ENCODE measurements around the gene PEG3. TPM values are rescaled to one million over a fixed set of nuclear protein-coding genes. Genes with fewer than 3 reads are reported as not detected.

PEG3 gene
- total RNA-seq, 1 donor from 2014 or later = 11.6 TPM

DNA sequence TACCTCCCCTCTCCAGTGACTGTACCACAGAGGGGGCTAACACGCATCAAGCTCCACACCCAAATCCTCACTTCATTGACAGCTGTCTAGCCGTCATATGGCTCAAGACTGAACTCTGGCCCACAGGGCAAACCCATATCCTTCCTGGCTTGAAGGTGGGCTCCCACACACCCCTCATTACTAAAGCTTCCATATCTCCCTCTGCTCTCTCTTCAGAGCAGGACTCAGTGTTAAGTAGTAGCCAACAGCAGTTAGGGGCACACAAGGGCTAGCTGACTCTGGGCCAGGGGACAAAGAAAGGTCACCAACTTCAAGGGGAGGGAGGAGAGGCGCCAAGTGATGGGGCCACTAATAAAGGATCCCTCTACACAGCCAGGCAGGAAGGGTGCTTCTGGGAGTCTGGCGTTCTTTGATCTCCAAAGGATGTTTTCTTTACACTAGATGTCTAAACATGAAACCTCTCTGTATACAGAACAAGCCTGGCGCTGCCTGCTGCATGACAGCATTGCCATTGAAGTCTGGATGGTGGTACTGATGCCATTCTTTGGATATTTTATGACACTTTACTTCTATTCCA is 8.1 kb downstream of the PEG3 start:
- H3K27me3 Mint-ChIP-seq (ENCODE audit: unreplicated experiment) = peaks cover 7% of the 10 kb centered on the region
- peaks cover 23% of the 10 kb centered on the region for H3K36me3 Mint-ChIP-seq (ENCODE audit: unreplicated experiment)
- DNase-seq = no peak
- H3K27ac Mint-ChIP-seq (ENCODE audit: unreplicated experiment) = peak overlapping the region; percentile 40
- no peak overlapping the region for H3K4me3 Mint-ChIP-seq (ENCODE audit: unreplicated experiment)
- TF ChIP-seq, protein P1, sequence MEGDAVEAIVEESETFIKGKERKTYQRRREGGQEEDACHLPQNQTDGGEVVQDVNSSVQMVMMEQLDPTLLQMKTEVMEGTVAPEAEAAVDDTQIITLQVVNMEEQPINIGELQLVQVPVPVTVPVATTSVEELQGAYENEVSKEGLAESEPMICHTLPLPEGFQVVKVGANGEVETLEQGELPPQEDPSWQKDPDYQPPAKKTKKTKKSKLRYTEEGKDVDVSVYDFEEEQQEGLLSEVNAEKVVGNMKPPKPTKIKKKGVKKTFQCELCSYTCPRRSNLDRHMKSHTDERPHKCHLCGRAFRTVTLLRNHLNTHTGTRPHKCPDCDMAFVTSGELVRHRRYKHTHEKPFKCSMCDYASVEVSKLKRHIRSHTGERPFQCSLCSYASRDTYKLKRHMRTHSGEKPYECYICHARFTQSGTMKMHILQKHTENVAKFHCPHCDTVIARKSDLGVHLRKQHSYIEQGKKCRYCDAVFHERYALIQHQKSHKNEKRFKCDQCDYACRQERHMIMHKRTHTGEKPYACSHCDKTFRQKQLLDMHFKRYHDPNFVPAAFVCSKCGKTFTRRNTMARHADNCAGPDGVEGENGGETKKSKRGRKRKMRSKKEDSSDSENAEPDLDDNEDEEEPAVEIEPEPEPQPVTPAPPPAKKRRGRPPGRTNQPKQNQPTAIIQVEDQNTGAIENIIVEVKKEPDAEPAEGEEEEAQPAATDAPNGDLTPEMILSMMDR (IDR thresholded peaks at IDR 0.05; ENCODE audit: partially characterized antibody, unreplicated experiment) = no peak
- H3K9me3 Mint-ChIP-seq (ENCODE audit: unreplicated experiment) = peaks cover 16% of the 10 kb centered on the region
- peaks cover 2% of the 10 kb centered on the region for H3K4me1 Mint-ChIP-seq (ENCODE audit: low read depth, unreplicated experiment)

DNA sequence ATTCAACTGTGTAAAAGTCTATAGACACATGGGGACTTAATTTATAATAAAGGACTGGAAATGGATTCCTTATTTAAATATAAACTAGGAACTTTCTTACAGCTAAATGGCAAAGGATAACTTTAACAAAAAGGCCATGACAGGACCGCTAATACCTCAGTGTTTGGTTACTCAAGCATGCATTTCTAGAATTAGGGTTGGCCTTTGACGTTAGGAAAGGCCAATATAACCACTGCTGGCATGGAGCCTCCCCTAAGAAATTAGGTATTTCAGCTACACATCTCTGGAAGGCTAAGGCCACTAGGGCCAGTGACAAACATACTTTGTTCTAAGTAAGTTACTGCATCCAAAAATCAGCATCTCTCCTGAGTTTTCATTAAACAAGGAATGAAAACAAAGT is 9.3 kb downstream of the PEG3 start:
- TF ChIP-seq, protein P1 (IDR thresholded peaks at IDR 0.05; ENCODE audit: partially characterized antibody, unreplicated experiment) = no peak
- no peak overlapping the region for H3K4me3 Mint-ChIP-seq (ENCODE audit: unreplicated experiment)
- H3K4me1 Mint-ChIP-seq (ENCODE audit: low read depth, unreplicated experiment) = no peaks in the 10 kb centered on the region
- H3K36me3 Mint-ChIP-seq (ENCODE audit: unreplicated experiment) = peaks cover 19% of the 10 kb centered on the region
- no peak for DNase-seq
- peaks cover 2% of the 10 kb centered on the region for H3K27me3 Mint-ChIP-seq (ENCODE audit: unreplicated experiment)
- H3K27ac Mint-ChIP-seq (ENCODE audit: unreplicated experiment) = no peak overlapping the region
- H3K9me3 Mint-ChIP-seq (ENCODE audit: unreplicated experiment) = peaks cover 10% of the 10 kb centered on the region

DNA sequence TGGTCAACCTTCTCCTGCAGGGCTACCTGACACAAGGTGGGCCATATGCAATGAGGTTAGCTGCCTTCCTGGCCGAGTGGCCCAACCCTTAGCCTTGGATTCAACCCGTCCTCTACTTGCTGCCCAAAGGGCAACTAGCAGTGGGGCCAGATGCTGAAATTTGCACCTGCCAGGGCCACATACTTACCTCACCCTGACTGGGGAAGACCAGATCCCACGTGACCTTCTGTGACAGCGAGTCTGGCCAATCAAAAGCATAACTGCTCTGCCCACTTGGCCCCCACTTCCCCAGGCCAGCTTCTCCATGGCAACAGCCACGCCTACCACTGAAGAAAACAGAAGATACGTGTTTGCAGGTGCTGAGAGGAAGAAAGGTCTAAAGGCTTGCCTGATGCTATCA is 10.9 kb downstream of the PEG3 start:
- H3K4me1 Mint-ChIP-seq (ENCODE audit: low read depth, unreplicated experiment) = no peaks in the 10 kb centered on the region
- H3K36me3 Mint-ChIP-seq (ENCODE audit: unreplicated experiment) = peaks cover 6% of the 10 kb centered on the region
- H3K27ac Mint-ChIP-seq (ENCODE audit: unreplicated experiment) = no peak overlapping the region
- no peak for DNase-seq
- TF ChIP-seq, protein P1 (IDR thresholded peaks at IDR 0.05; ENCODE audit: partially characterized antibody, unreplicated experiment) = no peak
- peaks cover 8% of the 10 kb centered on the region for H3K9me3 Mint-ChIP-seq (ENCODE audit: unreplicated experiment)
- H3K27me3 Mint-ChIP-seq (ENCODE audit: unreplicated experiment) = peaks cover 2% of the 10 kb centered on the region
- H3K4me3 Mint-ChIP-seq (ENCODE audit: unreplicated experiment) = no peak overlapping the region

DNA sequence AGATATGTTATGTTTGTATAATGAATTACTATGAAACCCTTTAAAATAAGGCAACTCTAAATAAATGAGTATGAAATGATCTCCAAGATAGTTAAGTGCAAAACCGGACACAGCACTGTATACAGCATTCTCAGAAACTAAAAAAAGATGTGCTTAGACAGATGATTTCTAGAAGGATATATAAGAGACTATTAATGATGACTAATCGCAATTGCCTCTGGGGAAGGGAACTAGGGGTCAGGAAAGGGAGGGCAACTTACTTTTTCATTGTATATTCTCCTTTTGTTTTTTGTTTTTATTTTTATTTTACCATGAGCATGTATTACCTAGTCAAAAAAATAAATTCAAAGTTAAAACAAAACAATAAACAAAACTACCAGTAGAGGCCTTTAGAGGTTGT is 12.8 kb downstream of the PEG3 start:
- Mint-ChIP-seq H3K9me3 (ENCODE audit: unreplicated experiment) (peaks cover 8% of the 10 kb centered on the region), H3K4me3 (ENCODE audit: unreplicated experiment) (no peak overlapping the region)

DNA sequence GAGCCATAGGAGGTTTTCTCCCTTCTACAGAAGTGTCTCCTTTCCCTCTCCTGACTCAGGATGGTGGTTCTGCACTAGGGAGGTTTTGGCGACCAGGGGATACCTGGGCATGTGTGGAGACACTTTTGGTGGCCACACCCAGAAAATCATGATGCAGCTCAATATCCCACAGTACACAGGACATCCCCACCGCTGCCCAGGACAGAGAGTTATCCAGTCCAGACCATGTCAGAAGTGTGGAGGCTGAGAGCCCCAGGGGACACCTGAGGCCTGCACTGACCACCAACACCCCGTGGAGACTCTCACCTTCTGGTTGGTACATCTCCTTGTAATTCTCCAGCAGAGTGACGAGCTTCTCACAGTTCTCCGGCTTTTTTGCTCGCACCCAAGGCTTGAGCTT is 16.6 kb downstream of the PEG3 start:
- H3K9me3 Mint-ChIP-seq (ENCODE audit: unreplicated experiment) = peaks cover 7% of the 10 kb centered on the region
- H3K27ac Mint-ChIP-seq (ENCODE audit: unreplicated experiment) = no peak overlapping the region
- H3K27me3 Mint-ChIP-seq (ENCODE audit: unreplicated experiment) = no peaks in the 10 kb centered on the region
- DNase-seq = no peak
- H3K36me3 Mint-ChIP-seq (ENCODE audit: unreplicated experiment) = peaks cover 16% of the 10 kb centered on the region
- no peaks in the 10 kb centered on the region for H3K4me1 Mint-ChIP-seq (ENCODE audit: low read depth, unreplicated experiment)
- TF ChIP-seq, protein P1 (IDR thresholded peaks at IDR 0.05; ENCODE audit: partially characterized antibody, unreplicated experiment) = no peak
- no peak overlapping the region for H3K4me3 Mint-ChIP-seq (ENCODE audit: unreplicated experiment)

More for the DNA sequence above, 12.8 kb downstream of the PEG3 start:
- H3K27me3 Mint-ChIP-seq (ENCODE audit: unreplicated experiment) = no peaks in the 10 kb centered on the region
- no peak overlapping the region for H3K27ac Mint-ChIP-seq (ENCODE audit: unreplicated experiment)
- TF ChIP-seq, protein P1 (IDR thresholded peaks at IDR 0.05; ENCODE audit: partially characterized antibody, unreplicated experiment) = no peak
- DNase-seq = no peak
- H3K4me1 Mint-ChIP-seq (ENCODE audit: low read depth, unreplicated experiment) = no peaks in the 10 kb centered on the region
- peaks cover 11% of the 10 kb centered on the region for H3K36me3 Mint-ChIP-seq (ENCODE audit: unreplicated experiment)

Measured in glutamatergic neuron (in vitro differentiated cells).